Mesothelial cell of epicardium (in vitro differentiated cells): ENCODE data around the gene ZNF697. TPM values are rescaled to one million over a fixed set of nuclear protein-coding genes. Genes with fewer than 3 reads are reported as not detected.

ENCODE experiments used
- DNase-seq, 2 experiments: peaks; one replicate each; pipeline ENCODE4 v3.0.0; 2021; ENCODE audit warnings: low spot score in 2 of 2; ENCODE audit not compliant: unreplicated experiment in 2 of 2
- H3K27ac Mint-ChIP-seq: 2 replicates; pipeline ENCODE4 v1.8.0; 2021; ENCODE audit warnings: mixed read lengths
- H3K27me3 Mint-ChIP-seq: 2 replicates; pipeline ENCODE4 v1.8.0; 2021; ENCODE audit warnings: low read depth, mixed read lengths
- H3K36me3 Mint-ChIP-seq: 2 replicates; pipeline ENCODE4 v1.8.0; 2021; ENCODE audit warnings: mixed read lengths
- H3K4me1 Mint-ChIP-seq: 2 replicates; pipeline ENCODE4 v1.8.0; 2021; ENCODE audit warnings: mixed read lengths
- H3K4me3 Mint-ChIP-seq: 2 replicates; pipeline ENCODE4 v1.8.0; 2021; ENCODE audit warnings: mild to moderate bottlenecking, moderate library complexity, mixed read lengths
- H3K9me3 Mint-ChIP-seq: 2 replicates; pipeline ENCODE4 v1.8.0; 2021; ENCODE audit warnings: mixed read lengths
- CTCF ChIP-seq: fragments of 200-600 bp; sonication (generic); IDR thresholded peaks from one replicate; pipeline ENCODE4 v1.5.0; 2021; ENCODE audit warnings: antibody characterized with exemption; ENCODE audit not compliant: unreplicated experiment
- total RNA-seq: library from RNA; stranded (reverse); gene quantifications from 3 replicates; pipeline ENCODE4 v1.2.1, GENCODE V29; 2021

ZNF697 gene
- total RNA-seq, 1 donor from 2014 or later: 21.8 TPM

- Mint-ChIP-seq H3K4me3 (no peak overlapping the region), H3K4me1 (peaks cover 23% of the 10 kb centered on the region), H3K27me3 (no peaks in the 10 kb centered on the region), H3K9me3 (no peaks in the 10 kb centered on the region), H3K27ac (peak overlapping the region; percentile 36), H3K36me3 (no peaks in the 10 kb centered on the region)
- TF ChIP-seq CTCF: no peak
- no peak for DNase-seq
Measured at GRCh38 chr1:119653135-119653838, 5.2 kb upstream of the ZNF697 start.

- Mint-ChIP-seq H3K4me1 (peaks cover 23% of the 10 kb centered on the region), H3K9me3 (no peaks in the 10 kb centered on the region), H3K27me3 (no peaks in the 10 kb centered on the region), H3K4me3 (no peak overlapping the region), H3K36me3 (no peaks in the 10 kb centered on the region), H3K27ac (no peak overlapping the region)
- no peak for DNase-seq
- TF ChIP-seq CTCF: no peak
Measured at GRCh38 chr1:119652587-119652986, 4.5 kb upstream of the ZNF697 start.

DNA sequence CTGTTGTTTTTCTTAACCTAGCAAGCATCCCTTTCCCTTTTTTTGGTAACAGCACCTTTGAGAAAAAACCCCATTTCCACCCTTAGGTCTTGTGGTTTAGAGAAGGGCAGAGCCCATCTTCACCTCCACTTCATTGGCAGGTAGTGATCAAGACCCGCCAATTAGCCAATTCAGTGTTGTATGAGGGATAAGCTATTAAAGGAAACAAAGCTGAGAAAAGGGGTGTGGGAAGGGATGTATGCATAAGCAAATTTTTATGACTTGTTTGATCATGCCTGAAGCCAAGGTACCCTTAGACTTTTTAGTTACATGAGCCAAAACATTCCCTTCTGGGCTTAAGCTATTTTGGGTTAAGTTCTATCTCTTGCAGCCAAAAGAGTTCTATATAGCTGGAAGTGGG is 3.6 kb upstream of the ZNF697 start:
- Mint-ChIP-seq H3K9me3 (no peaks in the 10 kb centered on the region), H3K4me3 (no peak overlapping the region), H3K27ac (no peak overlapping the region), H3K27me3 (no peaks in the 10 kb centered on the region), H3K4me1 (peaks cover 24% of the 10 kb centered on the region), H3K36me3 (no peaks in the 10 kb centered on the region)
- DNase-seq: no peak
- TF ChIP-seq CTCF: no peak

DNA sequence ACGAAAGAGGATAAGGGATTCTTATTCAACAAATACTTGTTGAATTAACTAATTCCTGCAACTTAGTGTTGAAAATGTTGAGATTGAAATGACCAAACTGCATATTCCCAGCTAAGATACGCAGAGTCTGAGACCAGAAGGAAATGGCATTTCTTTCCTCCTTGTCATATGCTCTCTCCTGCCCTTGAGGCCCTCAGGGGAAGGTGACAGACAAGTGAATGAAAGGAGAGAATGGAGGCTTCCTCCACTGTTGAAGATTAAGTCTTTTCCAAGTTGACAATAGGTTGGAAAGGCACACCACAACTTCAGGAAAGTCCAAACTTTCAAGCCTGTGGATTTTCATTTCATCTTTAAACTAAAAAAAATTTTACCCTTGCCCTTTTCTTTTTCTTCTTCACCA is 3.1 kb upstream of the ZNF697 start:
- Mint-ChIP-seq H3K27ac (no peak overlapping the region), H3K9me3 (no peaks in the 10 kb centered on the region), H3K4me1 (peaks cover 29% of the 10 kb centered on the region), H3K27me3 (no peaks in the 10 kb centered on the region), H3K36me3 (no peaks in the 10 kb centered on the region), H3K4me3 (no peak overlapping the region)
- DNase-seq: no peak
- no peak for TF ChIP-seq CTCF

GRCh38 chr1:119648620-119649004 is 546 bp upstream of the ZNF697 start:
- H3K36me3 Mint-ChIP-seq: no peaks in the 10 kb centered on the region
- H3K9me3 Mint-ChIP-seq: no peaks in the 10 kb centered on the region
- H3K27ac Mint-ChIP-seq: peak overlapping the region; percentile 94
- peak overlapping the region; percentile 96 for H3K4me3 Mint-ChIP-seq
- H3K4me1 Mint-ChIP-seq: peaks cover 41% of the 10 kb centered on the region
- DNase-seq: no peak
- H3K27me3 Mint-ChIP-seq: no peaks in the 10 kb centered on the region
- no peak for TF ChIP-seq CTCF
